ENCODE measurements around the gene COL8A1. TPM values are rescaled to one million over a fixed set of nuclear protein-coding genes. Genes with fewer than 3 reads are reported as not detected.
A peak's percentile ranks its signal among the peaks of the same experiment; 100 is the strongest.

COL8A1 gene
- total RNA-seq, 1 experiment from 2014 or later = 112 TPM

DNA sequence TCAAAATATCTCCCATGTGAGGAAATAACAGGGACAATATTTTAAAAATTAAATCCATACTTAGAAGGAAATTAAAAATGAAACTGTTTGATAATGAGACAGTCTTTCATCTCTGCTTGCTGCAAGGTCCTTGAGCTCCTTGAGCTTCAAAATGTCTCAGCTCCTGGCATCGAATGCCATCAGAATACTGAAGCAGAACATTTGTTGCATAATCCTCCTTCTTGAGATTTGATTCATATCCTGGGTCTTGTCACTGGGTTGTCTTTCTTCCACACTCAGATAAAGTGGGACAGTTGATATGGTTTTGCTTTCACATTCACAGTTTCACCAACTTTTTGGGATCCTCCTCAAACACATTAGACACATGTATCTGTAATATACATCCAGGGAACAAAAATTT lies 27.8 kb downstream of the COL8A1 start:
- intact Hi-C loops (cut with micrococcal nuclease) = no loop called here
- CTCF ChIA-PET = interaction anchor here (1.0 to 1.7 kb wide), 3 partner anchors 9 to 22 kb away, joined by 4 to 7 read pairs (median 4); no protein-coding TSS in a partner anchor
- peaks cover 47% of the 10 kb centered on the region for H3K4me1 Mint-ChIP-seq (ENCODE audit: insufficient read depth, unreplicated experiment)

DNA sequence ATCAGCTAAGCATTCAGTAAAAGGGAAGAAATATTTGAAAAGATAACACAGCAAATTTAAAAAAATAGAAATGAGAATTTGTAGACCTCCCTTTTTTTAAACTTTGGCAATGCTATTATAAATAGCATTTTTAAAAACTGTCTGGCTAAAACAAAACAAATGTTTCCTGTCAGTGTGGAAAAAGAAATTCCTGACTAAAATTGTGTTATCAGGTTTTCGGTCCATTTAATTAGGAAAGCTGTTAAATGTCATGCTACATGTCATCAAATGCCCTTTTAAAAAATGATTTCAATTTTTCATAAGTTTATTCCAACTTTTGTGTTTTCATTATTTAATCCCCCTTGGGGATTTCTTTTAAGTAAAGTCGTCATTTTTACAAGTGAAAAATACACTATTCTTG lies 29.6 kb downstream of the COL8A1 start:
- H3K9me3 Mint-ChIP-seq (ENCODE audit: unreplicated experiment) = no peaks in the 10 kb centered on the region
- TF ChIP-seq, protein P1, sequence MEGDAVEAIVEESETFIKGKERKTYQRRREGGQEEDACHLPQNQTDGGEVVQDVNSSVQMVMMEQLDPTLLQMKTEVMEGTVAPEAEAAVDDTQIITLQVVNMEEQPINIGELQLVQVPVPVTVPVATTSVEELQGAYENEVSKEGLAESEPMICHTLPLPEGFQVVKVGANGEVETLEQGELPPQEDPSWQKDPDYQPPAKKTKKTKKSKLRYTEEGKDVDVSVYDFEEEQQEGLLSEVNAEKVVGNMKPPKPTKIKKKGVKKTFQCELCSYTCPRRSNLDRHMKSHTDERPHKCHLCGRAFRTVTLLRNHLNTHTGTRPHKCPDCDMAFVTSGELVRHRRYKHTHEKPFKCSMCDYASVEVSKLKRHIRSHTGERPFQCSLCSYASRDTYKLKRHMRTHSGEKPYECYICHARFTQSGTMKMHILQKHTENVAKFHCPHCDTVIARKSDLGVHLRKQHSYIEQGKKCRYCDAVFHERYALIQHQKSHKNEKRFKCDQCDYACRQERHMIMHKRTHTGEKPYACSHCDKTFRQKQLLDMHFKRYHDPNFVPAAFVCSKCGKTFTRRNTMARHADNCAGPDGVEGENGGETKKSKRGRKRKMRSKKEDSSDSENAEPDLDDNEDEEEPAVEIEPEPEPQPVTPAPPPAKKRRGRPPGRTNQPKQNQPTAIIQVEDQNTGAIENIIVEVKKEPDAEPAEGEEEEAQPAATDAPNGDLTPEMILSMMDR (IDR thresholded peaks at IDR 0.05; ENCODE audit: unreplicated experiment) = no peak
- peaks cover 51% of the 10 kb centered on the region for H3K4me1 Mint-ChIP-seq (ENCODE audit: insufficient read depth, unreplicated experiment)
- H3K4me3 Mint-ChIP-seq (ENCODE audit: unreplicated experiment) = no peak overlapping the region
- no TSS peak for BruUV-seq (replicated peaks)
- intact Hi-C loops (cut with micrococcal nuclease) = no loop called here
- POLR2A ChIA-PET = interaction anchor here (0.5 to 1.5 kb wide), 4 partner anchors 16 to 30 kb away, joined by 3 to 7 read pairs (median 4); partner anchors contain the start of gene COL8A1
- peak overlapping the region; percentile 73 for H3K27ac Mint-ChIP-seq (ENCODE audit: low read depth, unreplicated experiment)
- H3K36me3 Mint-ChIP-seq (ENCODE audit: insufficient read depth, unreplicated experiment) = peaks cover 7% of the 10 kb centered on the region
- CTCF ChIA-PET = interaction anchor here (0.7 to 2.0 kb wide), 7 partner anchors 12 to 170 kb away, joined by 3 to 9 read pairs (median 3); partner anchors contain the start of gene COL8A1
- H3K27me3 Mint-ChIP-seq (ENCODE audit: insufficient read depth, unreplicated experiment) = no peaks in the 10 kb centered on the region
- DNase-seq (ENCODE audit: unreplicated experiment) = no peak

More for the DNA sequence above, 27.8 kb downstream of the COL8A1 start:
- TF ChIP-seq, protein P1 (IDR thresholded peaks at IDR 0.05; ENCODE audit: unreplicated experiment) = no peak
- peak overlapping the region; percentile 79 for H3K27ac Mint-ChIP-seq (ENCODE audit: low read depth, unreplicated experiment)
- peaks cover 17% of the 10 kb centered on the region for H3K36me3 Mint-ChIP-seq (ENCODE audit: insufficient read depth, unreplicated experiment)
- peak overlapping the region; percentile 62 for H3K4me3 Mint-ChIP-seq (ENCODE audit: unreplicated experiment)
- no peaks in the 10 kb centered on the region for H3K9me3 Mint-ChIP-seq (ENCODE audit: unreplicated experiment)
- peak; percentile 58 for DNase-seq (ENCODE audit: unreplicated experiment)
- no TSS peak for BruUV-seq (replicated peaks)
- POLR2A ChIA-PET = interaction anchor here (0.6 to 2.1 kb wide), 5 partner anchors 9 to 908 kb away, joined by 3 to 9 read pairs (median 3); no protein-coding TSS in a partner anchor
- no peaks in the 10 kb centered on the region for H3K27me3 Mint-ChIP-seq (ENCODE audit: insufficient read depth, unreplicated experiment)

DNA sequence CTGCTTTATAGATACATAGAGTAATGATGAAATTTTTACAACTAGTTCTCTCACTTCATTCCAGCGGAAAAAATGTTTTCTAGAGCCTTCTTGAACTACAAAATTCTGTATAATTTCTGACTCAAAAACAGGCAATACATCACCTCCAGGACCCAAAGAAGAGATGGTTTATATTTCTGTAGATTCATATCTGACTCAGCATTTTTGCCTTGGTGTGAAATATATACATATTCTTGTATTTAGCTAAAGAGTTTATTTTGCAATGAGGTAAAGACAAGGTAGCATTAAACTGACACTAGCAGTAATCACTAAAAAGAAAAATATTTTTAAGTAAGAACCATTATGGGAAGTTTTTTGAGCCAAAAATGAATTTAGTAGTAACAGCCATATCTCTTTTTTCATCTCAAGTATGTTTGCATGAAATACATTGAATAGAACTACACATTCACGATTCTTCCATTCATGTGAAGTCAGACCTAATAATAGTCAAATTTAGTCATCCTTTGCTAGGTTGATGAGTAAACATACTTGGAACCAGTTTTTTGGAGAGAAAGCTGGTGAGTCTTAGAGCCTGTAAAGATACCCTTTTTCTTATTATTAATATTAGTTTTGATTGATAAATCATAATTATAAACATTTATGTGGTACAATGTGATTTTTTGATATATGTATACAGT lies 31.6 kb downstream of the COL8A1 start:
- no peak for DNase-seq (ENCODE audit: unreplicated experiment)
- Mint-ChIP-seq H3K9me3 (ENCODE audit: unreplicated experiment) (no peaks in the 10 kb centered on the region), H3K36me3 (ENCODE audit: insufficient read depth, unreplicated experiment) (peaks cover 7% of the 10 kb centered on the region), H3K27me3 (ENCODE audit: insufficient read depth, unreplicated experiment) (no peaks in the 10 kb centered on the region), H3K4me3 (ENCODE audit: unreplicated experiment) (no peak overlapping the region), H3K27ac (ENCODE audit: low read depth, unreplicated experiment) (peak overlapping the region; percentile 73), H3K4me1 (ENCODE audit: insufficient read depth, unreplicated experiment) (peaks cover 55% of the 10 kb centered on the region)
- TF ChIP-seq, protein P1 (IDR thresholded peaks at IDR 0.05; ENCODE audit: unreplicated experiment) = no peak
- no TSS peak for BruUV-seq (replicated peaks)
- intact Hi-C loops (cut with micrococcal nuclease) = no loop called here
- POLR2A ChIA-PET = interaction anchor here (0.6 to 0.9 kb wide), 3 partner anchors 10 to 322 kb away, joined by 3 to 4 read pairs (median 4); no protein-coding TSS in a partner anchor
- CTCF ChIA-PET = interaction anchor here (0.8 kb wide), 1 partner anchor 26 kb away, joined by 3 read pairs; no protein-coding TSS in a partner anchor

DNA sequence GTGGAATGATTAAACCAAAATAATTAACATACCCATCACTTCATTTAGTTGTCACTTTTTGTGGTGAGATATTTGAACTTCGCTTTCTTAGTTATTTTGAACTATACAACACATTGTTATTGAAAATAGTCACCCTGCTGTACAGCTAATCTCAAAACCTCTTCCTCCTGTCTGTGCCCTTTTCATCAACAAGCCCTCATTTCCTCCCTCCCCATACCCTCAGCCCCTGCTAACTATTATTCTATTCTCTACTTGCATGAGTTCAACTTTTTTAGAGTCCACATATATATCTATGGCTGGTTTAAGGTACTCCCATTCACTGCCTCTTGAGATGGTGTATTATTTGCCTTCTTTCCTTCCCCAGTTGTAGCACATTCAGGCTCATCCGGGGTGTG lies 32.2 kb downstream of the COL8A1 start:
- TF ChIP-seq, protein P1 (IDR thresholded peaks at IDR 0.05; ENCODE audit: unreplicated experiment) = no peak
- Mint-ChIP-seq H3K27ac (ENCODE audit: low read depth, unreplicated experiment) (peak overlapping the region; percentile 73), H3K4me3 (ENCODE audit: unreplicated experiment) (no peak overlapping the region), H3K36me3 (ENCODE audit: insufficient read depth, unreplicated experiment) (peaks cover 7% of the 10 kb centered on the region), H3K9me3 (ENCODE audit: unreplicated experiment) (no peaks in the 10 kb centered on the region), H3K4me1 (ENCODE audit: insufficient read depth, unreplicated experiment) (peaks cover 57% of the 10 kb centered on the region), H3K27me3 (ENCODE audit: insufficient read depth, unreplicated experiment) (no peaks in the 10 kb centered on the region)
- BruUV-seq (replicated peaks) = no TSS peak
- POLR2A ChIA-PET = interaction anchor here (0.6 to 0.9 kb wide), 3 partner anchors 11 to 322 kb away, joined by 3 to 4 read pairs (median 4); no protein-coding TSS in a partner anchor
- intact Hi-C loops (cut with micrococcal nuclease) = no loop called here
- DNase-seq (ENCODE audit: unreplicated experiment) = no peak
- CTCF ChIA-PET = interaction anchor here (0.8 to 1.0 kb wide), 2 partner anchors 9 to 27 kb away, joined by 3 to 4 read pairs; no protein-coding TSS in a partner anchor
